Loucy (cell line): ENCODE results near the gene HDGFL2.

Experiments
- H2AFZ ChIP-seq: fragments of 200-600 bp; sonication (generic); 2 replicates; pipeline ENCODE4 v1.6.0; 2016; ENCODE audit warnings: antibody characterized with exemption, mild to moderate bottlenecking, low read length, moderate library complexity
- H3F3A ChIP-seq: fragments of 200-600 bp; 2 replicates; pipeline ENCODE4 v1.6.0; 2016; ENCODE audit warnings: antibody characterized with exemption, low read depth, mild to moderate bottlenecking
- H3K27me3 ChIP-seq: fragments of 200-600 bp; sonication (generic); 2 replicates; pipeline ENCODE4 v1.6.1; 2014; ENCODE audit warnings: low read length, mild to moderate bottlenecking; ENCODE audit not compliant: insufficient read depth, poor library complexity, severe bottlenecking
- H3K36me3 ChIP-seq: fragments of 200-600 bp; sonication (generic); 2 replicates; pipeline ENCODE4 v1.6.1; 2016; ENCODE audit warnings: low read length; ENCODE audit not compliant: insufficient read depth
- H3K4me1 ChIP-seq: fragments of 200-600 bp; sonication (generic); 2 replicates; pipeline ENCODE4 v1.5.1; 2014; ENCODE audit warnings: low read length, mild to moderate bottlenecking; ENCODE audit not compliant: insufficient read depth, poor library complexity, severe bottlenecking
- H3K4me2 ChIP-seq: fragments of 200-600 bp; sonication (generic); 2 replicates; pipeline ENCODE4 v1.6.0; 2014; ENCODE audit warnings: antibody characterized with exemption, low read length, low read depth, mild to moderate bottlenecking; ENCODE audit not compliant: poor library complexity, severe bottlenecking
- H3K4me3 ChIP-seq: fragments of 200-600 bp; sonication (generic); 2 replicates; pipeline ENCODE4 v1.5.1; 2014; ENCODE audit warnings: low read length, mild to moderate bottlenecking, mixed read lengths; ENCODE audit not compliant: poor library complexity, severe bottlenecking
- H3K79me2 ChIP-seq: fragments of 200-600 bp; sonication (generic); 2 replicates; pipeline ENCODE4 v1.6.1; 2014; ENCODE audit warnings: low read length; ENCODE audit not compliant: insufficient read depth
- H3K9ac ChIP-seq: fragments of 200-600 bp; sonication (generic); 2 replicates; pipeline ENCODE4 v1.6.0; 2014; ENCODE audit warnings: mild to moderate bottlenecking, low read depth, low read length, moderate library complexity; ENCODE audit not compliant: poor library complexity, severe bottlenecking
- H3K9me2 ChIP-seq: fragments of 200-600 bp; sonication (generic); replicated peaks from 2 replicates; pipeline ENCODE4 v1.6.1; 2016; ENCODE audit warnings: low read depth, low read length, mixed read lengths
- H3K9me3 ChIP-seq: fragments of 200-600 bp; sonication (generic); 2 replicates; pipeline ENCODE4 v1.6.1; 2014; ENCODE audit warnings: mild to moderate bottlenecking, antibody characterized with exemption, low read length, low read depth; ENCODE audit not compliant: insufficient read depth
- H4K20me1 ChIP-seq: fragments of 200-600 bp; sonication (generic); 2 replicates; pipeline ENCODE4 v1.6.0; 2014; ENCODE audit warnings: antibody characterized with exemption, low read length, mild to moderate bottlenecking; ENCODE audit not compliant: insufficient read depth, poor library complexity, severe bottlenecking
- EZH2phosphoT487 ChIP-seq: fragments of 200-600 bp; IDR thresholded peaks from 2 replicates; pipeline ENCODE4 v1.6.1; 2018; ENCODE audit warnings: antibody characterized with exemption, mild to moderate bottlenecking, moderate library complexity, borderline replicate concordance
- TF ChIP-seq, protein P1 (sequence below): fragments of 200-600 bp; sonication (generic); conservative IDR thresholded peaks from 2 replicates; pipeline ENCODE4 v1.5.1; 2014; ENCODE audit warnings: mild to moderate bottlenecking, antibody characterized with exemption, low read length

The HDGFL2 gene

DNA sequence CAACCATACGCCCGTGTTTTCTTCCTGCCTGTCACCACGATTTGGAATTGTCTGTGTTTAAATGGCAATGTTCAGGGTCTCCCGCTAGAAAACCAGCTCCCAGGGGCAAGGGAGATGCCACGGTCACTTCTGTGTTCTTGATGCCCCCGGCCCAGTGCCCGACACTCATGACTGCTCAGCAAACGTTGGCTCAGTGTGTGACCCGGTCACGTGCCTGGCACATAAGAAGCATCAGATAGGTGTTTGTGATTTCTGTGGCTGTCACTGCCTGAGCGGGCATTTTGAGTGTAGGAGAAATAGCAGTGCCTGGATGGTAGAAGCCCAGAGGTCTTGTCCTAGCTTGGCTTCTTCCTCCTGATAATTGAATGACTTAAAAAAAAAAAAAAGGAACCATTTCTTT, 15.5 kb downstream of the HDGFL2 start:
- H3K36me3 ChIP-seq, result peaks cover 23% of the 10 kb centered on the region; the same call in 1 of the 2 replicates

DNA sequence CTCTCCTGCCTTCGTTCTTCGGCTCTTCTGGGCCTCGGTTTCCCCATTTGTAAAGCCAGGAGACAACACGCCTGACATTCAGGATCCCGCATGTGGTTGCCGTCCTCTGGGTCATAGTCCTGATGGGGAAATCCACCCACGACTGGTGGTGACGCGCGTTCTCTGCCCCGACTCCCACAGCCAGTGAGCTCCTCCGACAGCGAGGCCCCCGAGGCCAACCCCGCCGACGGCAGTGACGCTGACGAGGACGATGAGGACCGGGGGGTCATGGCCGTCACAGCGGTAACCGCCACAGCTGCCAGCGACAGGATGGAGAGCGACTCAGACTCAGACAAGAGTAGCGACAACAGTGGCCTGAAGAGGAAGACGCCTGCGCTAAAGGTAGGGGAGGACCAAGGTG, 16.4 kb downstream of the HDGFL2 start:
- Histone ChIP-seq H4K20me1 (no peaks in the 10 kb centered on the region), H3K9me3 (no peaks in the 10 kb centered on the region), H3K4me3 (no peak overlapping the region), H3K27me3 (no peaks in the 10 kb centered on the region), H3K9me2 (no peaks in the 10 kb centered on the region), H2AFZ (no peak overlapping the region), H3K4me1 (no peaks in the 10 kb centered on the region), H3K79me2 (no peaks in the 10 kb centered on the region), H3K9ac (no peak overlapping the region), H3K36me3 (peaks cover 32% of the 10 kb centered on the region; the same call in 1 of the 2 replicates), H3K4me2 (no peak overlapping the region), H3F3A (no peaks in the 10 kb centered on the region)
- TF ChIP-seq EZH2phosphoT487, result no peak
- TF ChIP-seq, protein P1, sequence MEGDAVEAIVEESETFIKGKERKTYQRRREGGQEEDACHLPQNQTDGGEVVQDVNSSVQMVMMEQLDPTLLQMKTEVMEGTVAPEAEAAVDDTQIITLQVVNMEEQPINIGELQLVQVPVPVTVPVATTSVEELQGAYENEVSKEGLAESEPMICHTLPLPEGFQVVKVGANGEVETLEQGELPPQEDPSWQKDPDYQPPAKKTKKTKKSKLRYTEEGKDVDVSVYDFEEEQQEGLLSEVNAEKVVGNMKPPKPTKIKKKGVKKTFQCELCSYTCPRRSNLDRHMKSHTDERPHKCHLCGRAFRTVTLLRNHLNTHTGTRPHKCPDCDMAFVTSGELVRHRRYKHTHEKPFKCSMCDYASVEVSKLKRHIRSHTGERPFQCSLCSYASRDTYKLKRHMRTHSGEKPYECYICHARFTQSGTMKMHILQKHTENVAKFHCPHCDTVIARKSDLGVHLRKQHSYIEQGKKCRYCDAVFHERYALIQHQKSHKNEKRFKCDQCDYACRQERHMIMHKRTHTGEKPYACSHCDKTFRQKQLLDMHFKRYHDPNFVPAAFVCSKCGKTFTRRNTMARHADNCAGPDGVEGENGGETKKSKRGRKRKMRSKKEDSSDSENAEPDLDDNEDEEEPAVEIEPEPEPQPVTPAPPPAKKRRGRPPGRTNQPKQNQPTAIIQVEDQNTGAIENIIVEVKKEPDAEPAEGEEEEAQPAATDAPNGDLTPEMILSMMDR, result no peak

More for the DNA sequence above, 15.5 kb downstream of the HDGFL2 start:
- TF ChIP-seq, protein P1, result no peak
- no peak for TF ChIP-seq EZH2phosphoT487
- Histone ChIP-seq H3K9me3 (no peaks in the 10 kb centered on the region), H3K79me2 (no peaks in the 10 kb centered on the region), H3K4me2 (no peak overlapping the region), H3K4me1 (no peaks in the 10 kb centered on the region), H3K4me3 (no peak overlapping the region), H3K9ac (no peak overlapping the region), H3F3A (no peaks in the 10 kb centered on the region), H2AFZ (no peak overlapping the region), H3K9me2 (no peaks in the 10 kb centered on the region), H3K27me3 (no peaks in the 10 kb centered on the region), H4K20me1 (no peaks in the 10 kb centered on the region)

DNA sequence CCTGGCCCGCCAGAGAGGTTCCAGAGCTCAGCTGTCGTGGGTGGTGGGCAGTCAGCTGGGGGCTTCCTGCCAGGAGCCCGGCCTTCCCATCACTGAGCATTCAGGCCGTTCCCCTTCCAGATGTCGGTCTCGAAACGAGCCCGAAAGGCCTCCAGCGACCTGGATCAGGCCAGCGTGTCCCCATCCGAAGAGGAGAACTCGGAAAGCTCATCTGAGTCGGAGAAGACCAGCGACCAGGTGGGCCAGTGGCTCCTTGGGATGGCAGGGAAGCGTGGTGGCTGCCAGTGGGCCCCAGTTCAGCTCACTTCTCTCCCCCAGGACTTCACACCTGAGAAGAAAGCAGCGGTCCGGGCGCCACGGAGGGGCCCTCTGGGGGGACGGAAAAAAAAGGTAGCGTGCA, 19.3 kb downstream of the HDGFL2 start:
- Histone ChIP-seq H3K27me3 (no peaks in the 10 kb centered on the region), H3K4me2 (no peak overlapping the region), H3K4me3 (no peak overlapping the region), H4K20me1 (no peaks in the 10 kb centered on the region), H2AFZ (no peak overlapping the region), H3K36me3 (peaks cover 44% of the 10 kb centered on the region; the same call in 1 of the 2 replicates), H3K4me1 (no peaks in the 10 kb centered on the region), H3K9me2 (no peaks in the 10 kb centered on the region), H3F3A (no peaks in the 10 kb centered on the region), H3K9me3 (no peaks in the 10 kb centered on the region), H3K79me2 (no peaks in the 10 kb centered on the region), H3K9ac (no peak overlapping the region)
- TF ChIP-seq EZH2phosphoT487, result no peak
- TF ChIP-seq, protein P1, result no peak
